HG03159 (cell line): ENCODE results near the gene DNAH8.
"Not testable (repeated sequence)": the region's sequence is repeated elsewhere in the genome, so short reads cannot be mapped to it uniquely, and the experiment has no call there.

ENCODE experiments used
- ATAC-seq: cut with Tn5 transposase; IDR thresholded peaks from one replicate; pipeline ENCODE4 v1.9.1; 2021; ENCODE audit warnings: mild to moderate bottlenecking, moderate library complexity; ENCODE audit not compliant: unreplicated experiment

DNAH8 gene

GRCh38 chr6:38715016-38715689 lies at the start of gene DNAH8:
TSS of gene DNAH8 (plus strand) at chr6:38715311. CDS start at chr6:38722810, 7,499 bp downstream.
- no peak for ATAC-seq

GRCh38 chr6:38671885-38672467 lies 43.1 kb upstream of the DNAH8 start:
- ATAC-seq = no peak

- no peak for ATAC-seq
These were observed 41.5 kb upstream of the DNAH8 start for GRCh38 chr6:38673397-38674165.

GRCh38 chr6:38676236-38676973 lies 38.7 kb upstream of the DNAH8 start:
- ATAC-seq = no peak

GRCh38 chr6:38676974-38677544 lies 38.1 kb upstream of the DNAH8 start:
- ATAC-seq = no peak

- no peak for ATAC-seq
These were observed 36.8 kb upstream of the DNAH8 start for GRCh38 chr6:38678178-38678760.

- ATAC-seq = no peak
These were observed 35.4 kb upstream of the DNAH8 start for GRCh38 chr6:38679668-38680067.

GRCh38 chr6:38681850-38682249 lies 33.3 kb upstream of the DNAH8 start:
- no peak for ATAC-seq

GRCh38 chr6:38684237-38684636 lies 30.9 kb upstream of the DNAH8 start:
- no peak for ATAC-seq

GRCh38 chr6:38684904-38685303 lies 30.2 kb upstream of the DNAH8 start:
- no peak for ATAC-seq

- ATAC-seq = no peak
These were observed 28.7 kb upstream of the DNAH8 start for GRCh38 chr6:38686270-38687042.

- ATAC-seq = no peak
These were observed 28.1 kb upstream of the DNAH8 start for GRCh38 chr6:38687043-38687353.

- ATAC-seq = no peak
These were observed 27.6 kb upstream of the DNAH8 start for GRCh38 chr6:38687549-38687948.

- ATAC-seq = no peak
These were observed 26.5 kb upstream of the DNAH8 start for GRCh38 chr6:38688579-38689087.

- no peak for ATAC-seq
These were observed 19.7 kb upstream of the DNAH8 start for GRCh38 chr6:38695227-38695900.

- no peak for ATAC-seq
These were observed 19.2 kb upstream of the DNAH8 start for GRCh38 chr6:38695933-38696332.

- no peak for ATAC-seq
These were observed 18.8 kb upstream of the DNAH8 start for GRCh38 chr6:38696345-38696744.

- no peak for ATAC-seq
These were observed 17.3 kb upstream of the DNAH8 start for GRCh38 chr6:38697846-38698245.

GRCh38 chr6:38699702-38700101 lies 15.4 kb upstream of the DNAH8 start:
- not testable (repeated sequence) for ATAC-seq
